H1 (cell line): Measurements from ENCODE around the gene ARL6IP5. TPM values are rescaled to one million over a fixed set of nuclear protein-coding genes. Genes with fewer than 3 reads are reported as not detected.

ENCODE experiments used
- ATF3 ChIP-seq: IDR thresholded peaks from 2 replicates; pipeline ENCODE4 v1.6.1; 2011; ENCODE audit warnings: low read depth, mild to moderate bottlenecking, low read length; ENCODE audit not compliant: insufficient read depth
- CEBPB ChIP-seq: IDR thresholded peaks from 2 replicates; pipeline ENCODE4 v1.6.1; 2012; ENCODE audit warnings: low read depth, low read length
- CHD1 ChIP-seq: IDR thresholded peaks from 2 replicates; pipeline ENCODE4 v1.6.1; 2012; ENCODE audit warnings: low read depth, low read length, improper control_type of control experiment
- CHD2 ChIP-seq: IDR thresholded peaks from 2 replicates; pipeline ENCODE4 v1.6.1; 2012; ENCODE audit warnings: low read length, improper control_type of control experiment
- CHD7 ChIP-seq: fragments of 300-600 bp; sonication (generic); IDR thresholded peaks from 2 replicates; pipeline ENCODE4 v1.7.1; 2012; ENCODE audit warnings: low read length, moderate library complexity, mild to moderate bottlenecking, inconsistent platforms; ENCODE audit not compliant: insufficient replicate concordance
- EGR1 ChIP-seq: IDR thresholded peaks from 2 replicates; pipeline ENCODE4 v1.6.1; 2011; ENCODE audit warnings: low read depth, low read length, borderline replicate concordance
- FOSL1 ChIP-seq: IDR thresholded peaks from 2 replicates; pipeline ENCODE4 v1.6.1; 2011; ENCODE audit warnings: mild to moderate bottlenecking, low read depth, low read length, moderate library complexity; ENCODE audit not compliant: insufficient read depth
- GABPA ChIP-seq: IDR thresholded peaks from 2 replicates; pipeline ENCODE4 v1.6.1; 2011; ENCODE audit warnings: mild to moderate bottlenecking, low read length, moderate library complexity, borderline replicate concordance; ENCODE audit not compliant: insufficient read depth
- POLR2A ChIP-seq, 2 experiments: IDR thresholded peaks; 1 replicate in 1 of 2; 2 replicates in 1 of 2; pipeline ENCODE4 v1.6.1; 2011; ENCODE audit warnings: low read depth in 2 of 2, low read length in 2 of 2, mild to moderate bottlenecking in 2 of 2; ENCODE audit errors: control extremely low read depth in 1 of 2
- RBBP5 ChIP-seq: IDR thresholded peaks from 2 replicates; pipeline ENCODE4 v1.7.1; 2012; ENCODE audit warnings: low read depth, mild to moderate bottlenecking, inconsistent platforms, low read length, moderate library complexity, borderline replicate concordance
- SP2 ChIP-seq: IDR thresholded peaks from 2 replicates; pipeline ENCODE4 v1.6.1; 2012; ENCODE audit warnings: mild to moderate bottlenecking, low read length, inconsistent platforms
- SUZ12 ChIP-seq: fragments of 200-600 bp; sonication (generic); IDR thresholded peaks from 2 replicates; pipeline ENCODE4 v1.6.1; 2012; ENCODE audit warnings: mild to moderate bottlenecking, inconsistent platforms, low read length, moderate library complexity, mixed read lengths
- polyA plus RNA-seq, 7 experiments: library from polyadenylated mRNA; depleted of rRNA in 3 of 7; stranded (reverse) in 5 of 7; unstranded in 2 of 7; fragments of >200 nt in 5 of 7; fragments of 200-250 nt in 2 of 7; gene quantifications; 1 replicate in 5 of 7; 2 replicates in 1 of 7; 4 replicates in 1 of 7; pipeline versions ENCODE4 v1.2.1 to v1.2.3, GENCODE V29; 2011 to 2013; ENCODE audit warnings: missing spikeins in 2 of 7, mixed read lengths in 2 of 7
- total RNA-seq: library from RNA; stranded (reverse); fragmentation: NEBNext Ultra II Directional; extraction: Animal tissue kit (Norgen Biotek cat#: 25700); gene quantifications from 2 replicates; pipeline ENCODE4 v1.2.1, GENCODE V29; 2021

Gene ARL6IP5
- total and polyA plus RNA-seq, 2 of the 8 experiments (the other 6 are each of a cell fraction or from before 2014, with no cell fraction given): 24.9 to 30.1 TPM

GRCh38 chr3:69149586-69149985, 64.8 kb downstream of the ARL6IP5 start (continued):
- no peak for TF ChIP-seq CHD7
- TF ChIP-seq CHD2: no peak
- TF ChIP-seq GABPA: no peak
- TF ChIP-seq CEBPB: no peak
- TF ChIP-seq CHD1: no peak
- TF ChIP-seq POLR2A (IDR thresholded peaks at IDR 0.05; ENCODE audit: control extremely low read depth in 1 of 2, low read depth in 2 of 2, low read length in 2 of 2): no peak
- TF ChIP-seq RBBP5: no peak
- no peak for TF ChIP-seq FOSL1
- TF ChIP-seq EGR1: no peak
- no peak for TF ChIP-seq SP2
- TF ChIP-seq ATF3: no peak
- no peak for TF ChIP-seq SUZ12
